ENCODE measurements around the gene ANO4.

Gene ANO4

DNA sequence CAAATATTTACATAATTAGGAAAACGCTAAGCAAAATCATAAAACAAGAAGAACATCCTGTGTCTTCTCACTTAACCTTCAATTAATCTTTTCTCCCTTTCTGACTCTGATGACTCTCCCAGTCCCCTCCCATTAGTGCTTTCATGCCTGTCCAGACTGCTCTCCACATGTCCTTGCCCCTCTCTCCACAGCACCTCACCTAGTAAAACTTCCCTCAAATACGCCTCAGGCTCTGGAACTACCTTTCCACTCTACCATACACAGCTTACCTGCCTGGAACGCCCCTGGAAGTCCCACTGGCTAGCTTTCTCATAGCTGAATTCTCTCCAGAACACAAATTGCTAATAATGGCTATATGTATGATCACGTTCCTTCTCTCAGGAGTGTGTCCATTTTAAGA, 370.7 kb downstream of the ANO4 start:
- H3K27ac ChIP-seq = no peak overlapping the region
- TF ChIP-seq ZFX (IDR thresholded peaks at IDR 0.05) = no peak
- TF ChIP-seq, protein P1, sequence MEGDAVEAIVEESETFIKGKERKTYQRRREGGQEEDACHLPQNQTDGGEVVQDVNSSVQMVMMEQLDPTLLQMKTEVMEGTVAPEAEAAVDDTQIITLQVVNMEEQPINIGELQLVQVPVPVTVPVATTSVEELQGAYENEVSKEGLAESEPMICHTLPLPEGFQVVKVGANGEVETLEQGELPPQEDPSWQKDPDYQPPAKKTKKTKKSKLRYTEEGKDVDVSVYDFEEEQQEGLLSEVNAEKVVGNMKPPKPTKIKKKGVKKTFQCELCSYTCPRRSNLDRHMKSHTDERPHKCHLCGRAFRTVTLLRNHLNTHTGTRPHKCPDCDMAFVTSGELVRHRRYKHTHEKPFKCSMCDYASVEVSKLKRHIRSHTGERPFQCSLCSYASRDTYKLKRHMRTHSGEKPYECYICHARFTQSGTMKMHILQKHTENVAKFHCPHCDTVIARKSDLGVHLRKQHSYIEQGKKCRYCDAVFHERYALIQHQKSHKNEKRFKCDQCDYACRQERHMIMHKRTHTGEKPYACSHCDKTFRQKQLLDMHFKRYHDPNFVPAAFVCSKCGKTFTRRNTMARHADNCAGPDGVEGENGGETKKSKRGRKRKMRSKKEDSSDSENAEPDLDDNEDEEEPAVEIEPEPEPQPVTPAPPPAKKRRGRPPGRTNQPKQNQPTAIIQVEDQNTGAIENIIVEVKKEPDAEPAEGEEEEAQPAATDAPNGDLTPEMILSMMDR (conservative IDR thresholded peaks at IDR 0.05) = no peak

DNA sequence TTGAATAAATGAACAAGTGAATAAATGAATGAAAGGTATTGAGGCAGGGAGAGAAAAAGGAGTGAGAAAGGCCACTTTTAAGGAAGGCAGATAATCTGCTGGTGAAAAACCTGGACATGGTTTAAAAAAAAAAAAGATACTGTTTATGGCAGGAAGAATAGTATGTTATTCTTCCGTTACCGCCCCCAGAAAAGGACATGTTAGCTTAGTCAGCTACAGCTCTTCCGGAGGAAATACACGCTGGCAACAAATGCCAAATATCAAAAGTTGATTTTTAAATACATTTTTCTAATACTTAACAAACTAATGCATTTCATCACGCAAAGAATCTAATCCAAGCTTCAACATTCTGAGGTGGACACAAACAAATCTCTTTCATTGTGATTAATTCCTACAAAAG, 372.3 kb downstream of the ANO4 start:
- no peak for TF ChIP-seq ZFX (IDR thresholded peaks at IDR 0.05)
- TF ChIP-seq, protein P1 (conservative IDR thresholded peaks at IDR 0.05) = no peak
- H3K27ac ChIP-seq = no peak overlapping the region

DNA sequence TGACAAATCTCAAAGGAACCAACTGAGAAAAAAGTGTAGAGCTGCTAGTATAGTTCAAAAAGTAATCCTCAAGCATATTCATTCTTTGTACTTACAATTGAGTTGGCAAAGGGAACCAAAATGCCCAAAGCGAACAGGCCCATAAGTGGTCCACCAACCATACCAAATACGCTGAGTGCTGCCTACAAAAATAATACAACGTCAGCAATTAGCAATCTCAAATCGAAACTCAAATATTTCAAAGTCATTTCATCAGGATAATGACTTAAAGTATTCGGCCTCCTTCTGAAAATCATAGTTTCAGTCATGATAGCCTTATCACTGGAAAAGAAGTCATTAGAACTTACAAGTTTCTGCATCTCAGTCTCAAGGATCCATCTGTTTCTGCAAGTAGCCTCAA, 373.4 kb downstream of the ANO4 start:
- H3K27ac ChIP-seq = no peak overlapping the region
- TF ChIP-seq, protein P1 (conservative IDR thresholded peaks at IDR 0.05) = no peak
- no peak for TF ChIP-seq ZFX (IDR thresholded peaks at IDR 0.05)

DNA sequence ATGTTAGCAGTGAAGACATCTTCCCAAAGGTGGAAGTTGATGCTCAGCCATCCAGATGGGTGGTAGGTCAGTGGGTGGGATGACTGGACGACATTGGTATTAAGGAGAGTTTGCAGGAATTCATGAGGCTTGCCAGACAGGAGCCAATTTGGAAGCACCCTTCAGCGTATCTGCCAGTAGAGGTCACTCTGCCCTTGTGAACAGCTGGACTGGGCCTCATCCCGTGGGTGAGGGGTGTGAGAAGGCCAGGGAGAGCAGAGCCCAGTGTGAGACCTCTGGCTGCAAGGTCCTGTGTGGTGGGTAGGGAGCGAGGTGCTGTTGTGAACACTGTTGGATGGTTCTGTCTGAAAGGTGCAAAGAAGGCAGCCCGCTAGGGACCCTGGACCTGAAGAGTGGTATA, 377.7 kb downstream of the ANO4 start:
- no peak overlapping the region for H3K27ac ChIP-seq
- TF ChIP-seq, protein P1 (conservative IDR thresholded peaks at IDR 0.05) = peak; percentile 40
- TF ChIP-seq ZFX (IDR thresholded peaks at IDR 0.05) = no peak

DNA sequence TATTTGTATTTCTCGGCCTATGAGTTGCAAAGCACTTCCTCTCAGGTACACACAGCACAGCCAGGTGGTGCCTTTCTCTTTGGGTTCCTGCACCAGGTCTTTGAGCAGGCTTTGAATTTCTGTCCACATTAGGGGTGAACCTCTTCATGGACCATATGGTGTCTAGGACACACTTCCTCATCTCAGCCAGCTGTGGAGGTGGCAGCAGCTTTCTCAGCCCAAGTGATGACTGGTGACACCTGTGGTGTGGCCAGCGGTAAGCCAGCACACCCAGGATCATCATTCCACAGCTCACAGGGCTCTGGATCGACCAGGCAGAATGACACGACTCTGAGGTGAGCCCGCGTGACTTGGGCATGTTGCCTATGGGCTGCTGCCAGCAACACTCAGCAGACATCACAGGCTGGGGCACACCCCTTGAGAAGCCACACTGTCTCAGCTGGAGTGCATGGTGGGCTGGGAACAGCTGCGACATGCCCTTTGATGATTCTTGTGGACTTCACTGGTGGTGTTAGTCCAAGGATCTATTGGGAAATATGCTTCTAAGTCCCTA, 378.7 kb downstream of the ANO4 start:
- TF ChIP-seq, protein P1 (conservative IDR thresholded peaks at IDR 0.05) = no peak
- no peak for TF ChIP-seq ZFX (IDR thresholded peaks at IDR 0.05)
- no peak overlapping the region for H3K27ac ChIP-seq

DNA sequence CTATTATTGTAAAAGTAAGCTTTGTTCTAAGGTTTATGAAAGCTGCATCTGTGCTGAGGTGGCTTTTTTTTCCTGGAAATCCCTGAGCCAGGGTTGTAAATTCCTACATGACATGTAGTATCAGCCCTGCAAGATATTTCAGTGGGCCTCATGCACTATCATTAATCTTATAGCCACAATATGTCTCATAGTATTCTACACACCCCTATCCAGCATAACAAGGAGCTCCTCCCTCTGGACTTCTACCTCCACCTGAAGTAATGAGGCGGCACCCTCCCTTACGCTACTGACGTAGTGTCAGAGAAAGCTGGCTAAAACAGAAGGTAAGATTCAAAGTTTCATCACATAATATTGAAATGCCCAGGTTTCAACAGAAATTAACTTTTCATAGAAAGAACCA, 380.0 kb downstream of the ANO4 start:
- H3K27ac ChIP-seq = no peak overlapping the region
- TF ChIP-seq, protein P1 (conservative IDR thresholded peaks at IDR 0.05) = no peak
- TF ChIP-seq ZFX (IDR thresholded peaks at IDR 0.05) = no peak
